Stimulated activated CD4-positive, alpha-beta T cell treated with anti-CD3 and anti-CD28 coated beads, Interleukin-15, amount 100 ng/mL, for 24 hours (primary cell): ENCODE measurements around the gene CD81.

ENCODE experiments used
- DNase-seq: peaks from one replicate; pipeline ENCODE4 v3.0.0-alpha.2; 2020

CD81 gene

GRCh38 chr11:2422461-2423156, 45.5 kb downstream of the CD81 start:
- DNase-seq, result no peak

DNA sequence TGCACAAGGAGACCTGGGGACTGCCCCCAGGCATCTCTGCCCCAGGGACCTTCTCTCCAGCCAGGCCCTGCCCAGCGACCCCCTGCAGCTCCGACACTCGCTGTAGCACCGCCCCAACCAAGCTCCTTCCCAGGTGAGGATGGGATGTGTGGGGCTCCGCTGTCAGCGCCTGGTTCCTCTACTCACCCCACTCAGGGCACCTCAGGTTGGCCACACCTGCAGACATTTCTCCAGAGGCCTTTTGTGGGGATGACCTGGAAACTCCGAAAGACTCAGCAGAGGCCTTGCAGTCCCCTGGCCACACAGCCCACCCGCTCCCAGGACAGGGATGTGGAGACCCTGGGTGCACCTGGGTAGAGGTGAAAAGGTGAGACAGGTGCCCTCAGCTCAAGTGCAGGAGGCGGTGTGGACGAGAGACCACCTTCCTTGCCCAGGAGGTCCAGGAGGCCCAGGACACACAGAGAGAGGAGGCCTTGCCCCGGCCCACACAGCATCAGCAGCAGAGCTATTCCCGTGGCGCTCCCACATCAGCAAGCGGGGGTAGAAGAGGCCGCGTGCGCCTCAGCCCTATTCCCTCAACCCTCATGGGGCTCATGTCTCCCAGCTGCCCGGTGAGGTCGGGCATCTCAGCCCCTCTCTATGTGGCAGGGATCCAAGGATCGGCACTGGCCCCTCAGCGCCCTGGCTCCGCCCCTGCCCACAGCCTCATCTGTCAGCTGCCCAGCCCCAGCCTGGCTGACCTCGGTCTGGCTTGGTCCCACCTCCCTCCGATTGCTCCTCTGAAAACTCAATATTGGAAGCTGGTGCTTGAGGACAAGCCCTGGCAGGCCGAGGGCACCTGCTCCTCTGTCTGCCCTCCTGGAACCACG, 46.3 kb downstream of the CD81 start:
- no peak for DNase-seq

GRCh38 chr11:2424811-2425495, 47.8 kb downstream of the CD81 start:
- no peak for DNase-seq

DNA sequence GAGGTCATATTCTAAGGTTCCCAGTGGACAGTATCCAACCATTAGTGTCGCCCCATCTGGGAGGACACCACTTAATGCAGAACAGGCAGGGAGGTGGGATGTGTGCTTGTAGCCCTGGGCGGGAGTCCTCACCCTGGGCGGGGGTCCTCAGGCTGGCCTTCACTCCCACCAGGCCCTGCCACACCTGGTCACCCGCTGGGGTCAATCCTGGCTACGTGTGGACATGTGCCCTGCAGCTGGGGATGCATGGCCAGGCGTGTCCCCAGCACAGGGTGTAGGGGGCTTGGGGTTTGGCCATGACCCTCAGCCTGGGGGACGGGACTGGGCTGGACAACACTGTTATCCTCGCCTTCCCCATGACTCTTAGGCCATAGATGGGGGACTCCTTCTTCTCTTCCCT, 48.4 kb downstream of the CD81 start:
- DNase-seq, result no peak

- DNase-seq, result no peak
Measured at GRCh38 chr11:2426221-2426620, 49.1 kb downstream of the CD81 start.

DNA sequence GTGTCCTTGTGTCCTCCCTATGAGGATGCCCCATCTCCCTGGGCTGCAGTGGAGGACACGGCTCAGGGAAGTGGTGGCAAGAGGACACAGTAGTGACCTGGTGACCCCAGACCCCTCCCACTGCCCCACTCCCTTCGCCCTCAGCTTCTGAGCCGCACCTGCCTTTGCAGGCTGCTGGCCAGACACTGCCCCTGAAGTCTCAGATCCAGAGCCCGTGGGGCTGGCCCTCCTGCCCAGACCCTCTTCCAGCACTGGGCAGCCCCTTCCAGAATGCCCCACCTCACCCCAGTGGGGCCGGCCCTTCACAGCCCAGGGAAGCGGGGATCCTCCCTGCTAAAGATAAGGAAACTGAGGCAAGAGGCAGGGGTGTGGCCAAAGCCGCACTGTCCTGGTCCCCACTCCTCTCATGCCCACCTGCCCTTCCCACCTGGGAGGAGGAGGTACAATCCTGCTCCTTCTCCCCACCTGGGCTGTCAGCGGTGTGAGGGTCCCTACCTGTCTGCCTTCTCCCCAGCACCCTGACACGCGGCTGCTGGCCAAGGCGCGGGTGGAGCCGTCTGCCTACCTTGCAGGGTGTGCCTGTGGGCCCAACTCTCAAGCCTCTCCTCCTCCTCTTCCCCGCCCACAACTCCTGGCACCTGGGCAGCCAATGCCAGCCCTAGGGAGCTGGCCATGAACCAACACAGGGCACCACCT, 49.9 kb downstream of the CD81 start:
- DNase-seq, result no peak

DNA sequence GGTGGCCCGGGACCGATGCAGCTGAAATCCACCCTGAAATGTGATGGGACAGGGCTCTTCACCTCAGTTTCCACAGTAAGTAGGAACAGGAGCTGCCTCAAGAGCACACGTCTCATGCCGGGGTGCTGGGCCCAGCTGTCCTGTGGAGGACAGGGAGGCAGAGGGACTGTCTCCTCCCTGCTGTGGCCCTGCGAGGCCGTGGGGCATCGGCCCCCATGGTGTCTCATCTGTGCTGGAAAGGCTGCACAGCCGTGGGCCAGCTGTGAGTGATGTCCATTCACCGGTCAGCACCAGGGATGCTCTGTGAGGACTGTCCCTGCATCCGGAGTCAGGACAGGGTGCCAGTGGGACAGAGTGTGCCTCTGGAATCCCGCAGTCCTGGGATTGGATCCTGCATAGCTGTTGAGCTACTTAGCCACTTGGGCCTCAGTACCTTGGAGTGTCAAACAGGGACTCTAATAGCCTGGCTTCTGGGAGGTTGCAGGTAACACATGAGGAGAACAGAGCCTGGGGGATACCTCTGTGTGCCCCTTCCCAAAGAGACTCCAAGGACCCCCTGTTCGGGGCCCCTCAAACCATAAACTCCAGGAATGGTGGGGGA, 50.7 kb downstream of the CD81 start:
- no peak for DNase-seq

DNA sequence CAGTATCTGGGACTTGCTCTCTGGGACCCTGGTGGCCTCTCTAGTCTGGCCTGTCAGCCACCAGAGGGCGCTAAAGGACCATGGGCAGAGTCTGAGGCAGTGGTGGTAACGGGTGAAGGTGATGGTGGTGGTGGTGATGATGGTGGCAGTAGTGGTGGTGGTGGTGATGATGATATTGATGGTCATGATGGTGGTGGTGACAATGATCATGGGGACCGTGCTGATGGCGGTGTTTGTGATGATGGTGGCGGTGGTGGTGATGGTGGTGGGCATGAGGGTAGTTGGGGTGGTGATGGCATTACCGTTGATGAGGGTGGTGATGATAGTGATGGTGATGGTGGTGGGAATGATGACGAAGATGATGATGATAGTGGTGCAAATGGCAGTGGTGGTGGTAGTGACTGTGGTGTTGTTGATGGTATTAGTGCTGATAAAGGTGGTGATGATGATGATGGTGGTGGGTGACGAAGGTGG, 51.2 kb downstream of the CD81 start:
- DNase-seq, result peak; percentile 90

DNA sequence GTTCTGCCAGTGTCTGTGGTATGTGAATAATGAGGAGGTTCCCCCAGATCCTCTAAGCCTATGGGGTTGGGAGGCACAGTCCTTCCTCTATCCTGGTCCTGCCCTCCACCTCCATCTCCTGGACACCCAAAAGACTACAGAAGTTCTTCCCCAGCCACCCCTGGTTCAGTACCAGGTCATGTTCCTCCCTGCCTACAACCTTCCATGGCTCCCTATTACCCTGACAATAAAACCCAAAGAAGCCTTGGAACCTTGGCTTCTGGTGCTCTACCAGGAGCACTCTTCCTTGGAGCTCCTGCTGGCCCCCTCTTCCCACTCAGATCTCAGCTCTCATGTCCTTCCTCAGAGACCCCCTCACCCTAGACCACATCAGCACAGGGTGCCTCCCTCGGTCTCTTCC, 54.3 kb downstream of the CD81 start:
- DNase-seq, result no peak

DNA sequence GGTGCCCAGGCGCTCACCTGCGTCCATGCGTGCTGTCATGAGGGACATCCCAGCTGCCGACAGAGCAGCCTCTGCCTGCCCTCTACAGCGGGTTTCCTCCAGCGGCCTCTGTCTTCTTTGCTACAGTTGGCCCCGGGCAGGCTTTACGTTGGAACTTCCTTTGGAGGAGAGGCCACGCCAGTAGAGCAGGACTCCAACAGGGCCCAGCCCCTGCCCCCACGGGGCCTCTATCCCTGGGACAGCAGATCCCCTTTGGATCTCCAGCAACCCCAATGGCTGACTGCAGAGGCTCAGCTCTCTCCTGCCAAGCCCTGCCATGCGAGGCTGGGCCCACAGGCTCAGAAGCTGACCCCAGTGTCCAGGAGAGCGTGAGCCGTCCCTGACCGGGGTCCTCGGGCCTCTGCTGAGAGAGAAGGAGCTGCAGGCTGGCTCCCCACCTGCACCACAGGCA, 55.1 kb downstream of the CD81 start:
- DNase-seq, result no peak

- no peak for DNase-seq
Measured at GRCh38 chr11:2432628-2433071, 55.5 kb downstream of the CD81 start.

- no peak for DNase-seq
Measured at GRCh38 chr11:2433106-2433925, 56.2 kb downstream of the CD81 start.

DNA sequence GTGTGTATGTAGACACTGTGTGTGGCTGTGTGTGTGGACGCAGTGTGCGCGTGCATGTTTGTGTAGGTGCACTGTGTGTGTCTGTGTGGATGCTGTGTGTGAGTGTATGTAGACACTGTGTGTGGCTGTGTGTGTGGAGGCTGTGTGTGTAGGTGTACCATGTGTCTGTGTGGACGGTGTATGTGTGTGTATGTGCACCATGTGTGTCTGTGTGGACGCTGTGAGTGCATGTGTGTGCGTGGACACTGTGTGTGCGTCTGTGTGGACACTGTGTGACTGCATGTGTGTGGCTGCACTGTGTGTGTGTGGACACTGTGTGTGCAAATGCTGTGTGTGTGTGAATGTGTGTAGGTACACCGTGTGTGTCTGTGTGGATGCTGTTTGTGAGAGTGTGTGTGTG, 56.9 kb downstream of the CD81 start:
- DNase-seq, result no peak

GRCh38 chr11:2434506-2435255, 57.6 kb downstream of the CD81 start:
- DNase-seq, result no peak

DNA sequence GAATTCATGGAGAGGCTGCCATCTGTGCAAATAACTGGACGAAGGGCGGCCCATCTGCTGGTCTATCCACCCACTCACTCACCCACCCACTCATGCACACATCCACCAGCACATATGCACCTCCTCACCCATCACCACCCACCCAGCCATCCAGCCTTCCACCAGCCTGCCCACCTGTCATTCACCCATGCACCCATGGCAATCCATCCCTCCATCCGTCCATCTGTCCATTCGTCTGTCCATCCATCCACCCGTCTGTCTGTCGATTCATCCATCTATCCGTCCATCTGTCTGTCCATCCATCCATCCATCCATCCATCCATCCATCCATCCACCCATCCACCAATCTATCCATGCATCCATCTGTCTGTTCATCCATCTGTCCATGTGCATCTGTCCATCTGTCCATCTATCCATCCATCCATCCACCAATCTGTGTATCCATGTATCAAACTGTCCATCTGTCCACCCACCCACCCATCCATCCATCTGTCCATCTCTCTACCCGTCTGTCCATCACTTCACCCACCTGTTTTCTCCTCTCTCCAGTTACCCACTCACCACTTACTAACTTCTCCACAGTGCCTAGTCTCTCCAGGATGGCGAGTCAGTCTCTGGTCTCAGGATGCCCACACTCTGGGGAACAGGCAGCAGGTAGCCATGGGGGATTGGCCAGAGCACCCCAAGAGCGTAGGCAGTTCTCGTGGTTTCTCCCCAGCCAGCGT, 58.3 kb downstream of the CD81 start:
- DNase-seq, result no peak

GRCh38 chr11:2436013-2436520, 59.0 kb downstream of the CD81 start:
- no peak for DNase-seq

- no peak for DNase-seq
Measured at GRCh38 chr11:2436521-2437031, 59.5 kb downstream of the CD81 start.

DNA sequence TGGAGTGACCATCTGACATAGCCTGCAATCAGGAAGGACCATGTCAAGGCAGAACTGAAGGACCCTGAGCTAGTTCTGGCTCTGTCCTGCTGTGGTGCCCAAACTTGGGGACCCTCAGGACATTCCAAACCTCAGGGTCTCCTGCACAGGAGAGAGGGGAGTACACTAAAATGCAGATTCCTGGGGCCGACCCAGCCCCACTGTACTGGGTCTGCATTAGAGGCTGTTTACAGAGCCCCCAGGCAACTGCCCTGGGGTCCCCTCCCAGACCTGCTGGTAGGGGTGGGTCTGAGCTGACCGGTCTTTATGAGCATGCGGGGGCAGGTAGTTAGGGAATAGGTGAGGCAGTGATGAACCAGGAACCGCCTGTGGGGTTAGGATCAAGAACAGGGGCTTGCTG, 60.4 kb downstream of the CD81 start:
- DNase-seq, result no peak

DNA sequence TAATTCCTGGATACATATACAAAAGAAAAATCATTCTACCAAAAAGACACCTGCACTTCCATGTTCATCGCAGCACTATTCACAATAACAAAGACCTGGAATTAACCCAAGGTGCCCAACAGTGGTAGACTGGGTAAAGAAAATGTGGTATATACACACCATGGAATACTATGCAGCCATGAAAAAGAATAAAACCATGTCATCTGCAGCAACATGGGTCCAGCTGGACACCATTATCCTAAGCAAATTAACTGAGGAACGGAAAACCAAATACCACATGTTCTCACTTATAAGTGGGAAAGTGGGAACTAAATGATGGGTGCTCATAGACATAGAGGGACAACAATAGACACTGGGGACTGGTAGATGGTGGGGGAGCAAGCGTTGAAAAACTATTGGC, 62.7 kb downstream of the CD81 start:
- no peak for DNase-seq

DNA sequence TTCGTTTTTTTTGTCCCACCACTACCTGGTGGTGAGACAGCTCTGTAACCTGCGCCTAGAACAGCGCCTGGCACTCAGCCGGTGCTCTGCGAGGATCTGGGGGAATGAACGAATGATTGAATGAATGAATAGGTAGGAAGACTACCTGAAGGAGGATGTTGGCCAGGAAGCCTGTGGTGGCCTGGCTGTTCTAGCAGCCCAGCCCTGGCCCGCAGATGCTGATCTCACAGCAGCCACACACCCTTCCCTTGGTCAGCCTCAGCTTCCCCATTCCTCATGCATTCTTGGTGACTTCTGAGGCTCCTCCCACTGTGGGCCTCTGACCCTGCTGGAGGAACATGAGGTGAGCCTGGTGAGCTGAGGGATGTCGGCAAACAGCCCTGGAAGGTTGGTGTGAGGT, 63.5 kb downstream of the CD81 start:
- no peak for DNase-seq
